Neural cell (in vitro differentiated cells): Measurements from ENCODE around the gene PPP3R1.

ENCODE experiments used
- EP300 ChIP-seq: fragments of 450-650 bp; conservative IDR thresholded peaks from 2 replicates; pipeline ENCODE4 v1.6.1; 2014; ENCODE audit warnings: antibody characterized with exemption, mild to moderate bottlenecking, moderate library complexity; ENCODE audit not compliant: poor library complexity, severe bottlenecking
- EZH2 ChIP-seq: fragments of 200-600, 300-800 bp; shearing (Covaris generic), sonication (generic); IDR thresholded peaks from 2 replicates; pipeline ENCODE4 v1.6.1; 2014; ENCODE audit warnings: antibody characterized with exemption, low read length, borderline replicate concordance, mild to moderate bottlenecking; ENCODE audit not compliant: insufficient read depth, poor library complexity, severe bottlenecking
- POLR2AphosphoS5 ChIP-seq: IDR thresholded peaks from 2 replicates; pipeline ENCODE4 v1.6.1; 2012
- RAD21 ChIP-seq: fragments of 450-650 bp; conservative IDR thresholded peaks from 2 replicates; pipeline ENCODE4 v1.6.1; 2014; ENCODE audit warnings: antibody characterized with exemption, mild to moderate bottlenecking, moderate library complexity
- TF ChIP-seq, protein P1 (sequence below): fragments of 450-650 bp; IDR thresholded peaks from 2 replicates; pipeline ENCODE4 v1.5.1; 2014; ENCODE audit warnings: antibody characterized with exemption, mild to moderate bottlenecking, moderate library complexity; ENCODE audit not compliant: poor library complexity, severe bottlenecking

DNA sequence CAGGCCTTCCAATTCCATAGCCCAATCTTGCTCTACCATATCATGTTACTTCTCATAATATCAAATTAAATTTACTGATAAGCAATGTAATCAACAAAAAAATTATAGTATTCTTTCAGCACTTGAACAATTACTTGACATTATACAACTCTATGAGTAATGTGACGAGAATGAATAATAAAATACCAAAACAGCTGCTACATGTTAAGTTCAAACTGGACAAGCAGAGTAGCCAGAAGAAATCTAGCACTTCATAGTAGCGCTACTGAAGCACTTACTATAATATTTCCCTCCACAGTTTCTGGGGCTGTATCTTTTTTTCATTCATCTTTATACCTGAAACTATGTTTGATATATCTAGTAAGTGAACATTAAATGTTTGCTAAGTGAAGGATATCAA lies 14.9 kb downstream of the PPP3R1 start:
- TF ChIP-seq, protein P1, sequence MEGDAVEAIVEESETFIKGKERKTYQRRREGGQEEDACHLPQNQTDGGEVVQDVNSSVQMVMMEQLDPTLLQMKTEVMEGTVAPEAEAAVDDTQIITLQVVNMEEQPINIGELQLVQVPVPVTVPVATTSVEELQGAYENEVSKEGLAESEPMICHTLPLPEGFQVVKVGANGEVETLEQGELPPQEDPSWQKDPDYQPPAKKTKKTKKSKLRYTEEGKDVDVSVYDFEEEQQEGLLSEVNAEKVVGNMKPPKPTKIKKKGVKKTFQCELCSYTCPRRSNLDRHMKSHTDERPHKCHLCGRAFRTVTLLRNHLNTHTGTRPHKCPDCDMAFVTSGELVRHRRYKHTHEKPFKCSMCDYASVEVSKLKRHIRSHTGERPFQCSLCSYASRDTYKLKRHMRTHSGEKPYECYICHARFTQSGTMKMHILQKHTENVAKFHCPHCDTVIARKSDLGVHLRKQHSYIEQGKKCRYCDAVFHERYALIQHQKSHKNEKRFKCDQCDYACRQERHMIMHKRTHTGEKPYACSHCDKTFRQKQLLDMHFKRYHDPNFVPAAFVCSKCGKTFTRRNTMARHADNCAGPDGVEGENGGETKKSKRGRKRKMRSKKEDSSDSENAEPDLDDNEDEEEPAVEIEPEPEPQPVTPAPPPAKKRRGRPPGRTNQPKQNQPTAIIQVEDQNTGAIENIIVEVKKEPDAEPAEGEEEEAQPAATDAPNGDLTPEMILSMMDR = no peak
- no peak for TF ChIP-seq RAD21
- TF ChIP-seq POLR2AphosphoS5 = no peak
- no peak for TF ChIP-seq EZH2
- no peak for TF ChIP-seq EP300
